Stimulated activated CD4-positive, alpha-beta T cell treated with anti-CD3 and anti-CD28 coated beads, TNF-alpha, amount 100 ng/mL, for 24 hours (primary cell): Measurements from ENCODE around the gene ANXA4.
A peak's percentile ranks its signal among the peaks of the same experiment; 100 is the strongest.
"Not testable (repeated sequence)": the region's sequence is repeated elsewhere in the genome, so short reads cannot be mapped to it uniquely, and the experiment has no call there.

Experiments
- DNase-seq, 3 experiments: peaks; one replicate each; pipeline ENCODE4 v3.0.0-alpha.2; 2020; ENCODE audit warnings: low read depth in 3 of 3

The ANXA4 gene

DNA sequence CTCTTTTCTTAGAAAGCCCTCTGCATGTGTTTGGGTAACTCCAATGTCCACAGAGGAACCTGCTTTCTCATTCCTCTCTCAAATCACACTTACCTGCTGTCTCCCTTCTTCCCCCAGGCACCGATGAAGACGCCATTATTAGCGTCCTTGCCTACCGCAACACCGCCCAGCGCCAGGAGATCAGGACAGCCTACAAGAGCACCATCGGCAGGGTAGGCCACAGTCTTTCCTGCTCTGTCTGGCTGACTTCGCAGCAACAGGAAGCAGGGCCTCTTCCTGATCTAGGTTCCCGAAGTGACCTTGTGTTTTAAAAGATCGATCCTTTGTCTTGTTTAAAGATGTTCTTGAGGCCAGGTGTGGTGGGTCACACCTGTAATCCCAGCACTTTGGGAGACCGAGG, 62.5 kb downstream of the ANXA4 start:
- no peak for DNase-seq

- DNase-seq = no peak
Observed at GRCh38 chr2:69805887-69806286, 64.0 kb downstream of the ANXA4 start.

DNA sequence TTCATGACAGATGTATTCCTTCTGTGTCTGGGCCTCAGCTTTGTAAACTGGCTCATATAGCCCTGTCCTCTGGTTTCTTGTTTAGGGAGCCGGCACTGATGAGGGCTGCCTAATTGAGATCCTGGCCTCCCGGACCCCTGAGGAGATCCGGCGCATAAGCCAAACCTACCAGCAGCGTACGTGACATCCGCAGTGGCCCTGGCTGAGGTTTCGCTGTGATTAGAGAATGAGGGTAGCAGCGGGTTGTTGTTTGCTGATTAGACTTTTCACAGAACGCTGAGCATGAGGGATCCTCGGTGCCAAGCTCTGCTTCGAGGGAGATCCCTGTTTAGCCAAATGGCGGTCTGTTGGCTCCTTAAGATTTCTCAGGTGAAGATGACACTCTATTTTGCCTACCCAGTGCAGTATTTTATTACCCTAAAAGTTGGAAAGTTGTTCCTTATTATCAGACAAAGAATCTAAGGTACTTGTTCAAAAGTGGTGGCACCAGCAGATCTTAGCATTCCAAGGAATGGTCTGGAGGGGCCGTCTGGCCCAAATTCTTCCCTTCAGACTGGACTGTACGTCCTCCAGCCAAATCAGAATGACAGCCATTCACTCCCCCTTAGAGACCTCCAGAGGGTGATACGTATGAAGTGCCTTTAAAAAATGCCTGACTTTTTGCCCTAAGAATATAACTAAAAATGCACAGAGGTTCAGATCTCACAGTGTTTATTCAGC, 66.0 kb downstream of the ANXA4 start:
- DNase-seq = no peak

DNA sequence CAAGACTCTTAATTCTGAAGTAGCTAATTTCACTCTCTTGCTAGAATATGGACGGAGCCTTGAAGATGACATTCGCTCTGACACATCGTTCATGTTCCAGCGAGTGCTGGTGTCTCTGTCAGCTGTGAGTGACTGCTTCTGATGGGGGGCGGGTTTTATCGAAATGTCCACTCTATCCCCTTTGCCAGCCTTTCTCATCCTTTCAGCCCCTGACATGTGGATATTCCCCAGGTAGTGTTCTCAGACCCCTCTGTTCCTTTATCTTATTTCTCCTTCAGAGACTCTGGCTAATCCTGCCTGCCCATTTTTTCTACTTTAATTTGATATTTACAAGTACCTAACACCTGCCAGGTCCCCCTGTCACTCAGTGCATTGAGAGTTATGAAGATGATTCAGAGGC, 68.6 kb downstream of the ANXA4 start:
- DNase-seq = no peak

DNA sequence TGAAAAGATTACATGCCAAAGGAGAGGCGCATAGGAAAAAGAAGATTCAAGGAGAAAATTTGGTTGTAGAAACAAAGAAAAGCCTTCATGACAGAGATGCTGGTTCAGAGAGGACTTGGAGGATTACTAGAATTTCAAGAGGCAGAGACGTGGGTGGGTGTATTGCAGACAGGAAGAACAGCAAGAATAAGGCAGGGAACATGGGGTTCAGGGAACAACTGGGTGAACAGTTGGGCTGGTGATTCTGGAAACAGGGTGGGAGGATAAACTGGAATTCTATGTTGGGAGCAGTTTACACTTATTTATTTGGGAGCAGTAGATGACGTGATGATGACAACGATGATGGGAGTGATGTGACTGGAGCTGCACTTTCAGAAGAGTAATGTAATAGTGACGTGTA, 69.1 kb downstream of the ANXA4 start:
- no peak for DNase-seq

DNA sequence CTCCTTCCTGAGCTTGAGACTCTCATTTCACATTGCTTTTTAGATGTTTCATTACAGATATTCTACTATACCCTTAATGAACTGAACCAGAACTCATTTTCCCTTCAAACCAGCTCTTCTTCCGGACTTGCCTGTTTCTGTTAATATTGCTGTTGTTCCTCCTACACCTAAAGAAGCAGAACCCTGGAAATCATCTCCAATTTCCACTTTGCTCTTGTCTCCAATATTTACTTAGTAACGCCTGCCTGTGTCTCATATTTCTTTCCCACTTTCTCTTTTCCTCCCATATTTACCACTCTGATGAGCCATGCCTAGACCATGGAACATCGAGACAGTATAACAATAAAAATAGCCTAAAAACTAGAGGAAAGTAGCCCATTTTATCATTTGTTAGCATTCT, 69.7 kb downstream of the ANXA4 start:
- no peak for DNase-seq

DNA sequence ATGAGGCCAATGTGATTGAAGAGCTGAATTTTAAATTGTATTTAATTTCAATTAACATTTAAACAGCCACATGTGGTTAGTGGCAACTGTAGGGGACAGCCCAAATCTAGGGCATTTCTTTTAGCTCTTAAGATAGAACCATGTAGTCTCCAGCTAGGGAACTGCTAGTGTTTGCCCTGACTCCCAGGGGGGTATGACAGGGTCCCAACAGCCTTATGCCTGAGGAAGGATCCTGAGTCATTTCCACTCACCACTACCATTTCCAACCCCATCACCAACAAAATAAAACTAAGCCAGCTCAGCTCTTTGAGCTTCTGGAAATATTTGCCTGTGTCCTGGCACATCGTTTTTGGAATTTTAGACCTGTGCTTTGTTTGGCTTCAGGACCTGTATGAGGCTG, 73.8 kb downstream of the ANXA4 start:
- no peak for DNase-seq

- DNase-seq = peak; percentile 47 to 69 (median 56)
Observed at GRCh38 chr2:69816923-69817542, 75.1 kb downstream of the ANXA4 start.

DNA sequence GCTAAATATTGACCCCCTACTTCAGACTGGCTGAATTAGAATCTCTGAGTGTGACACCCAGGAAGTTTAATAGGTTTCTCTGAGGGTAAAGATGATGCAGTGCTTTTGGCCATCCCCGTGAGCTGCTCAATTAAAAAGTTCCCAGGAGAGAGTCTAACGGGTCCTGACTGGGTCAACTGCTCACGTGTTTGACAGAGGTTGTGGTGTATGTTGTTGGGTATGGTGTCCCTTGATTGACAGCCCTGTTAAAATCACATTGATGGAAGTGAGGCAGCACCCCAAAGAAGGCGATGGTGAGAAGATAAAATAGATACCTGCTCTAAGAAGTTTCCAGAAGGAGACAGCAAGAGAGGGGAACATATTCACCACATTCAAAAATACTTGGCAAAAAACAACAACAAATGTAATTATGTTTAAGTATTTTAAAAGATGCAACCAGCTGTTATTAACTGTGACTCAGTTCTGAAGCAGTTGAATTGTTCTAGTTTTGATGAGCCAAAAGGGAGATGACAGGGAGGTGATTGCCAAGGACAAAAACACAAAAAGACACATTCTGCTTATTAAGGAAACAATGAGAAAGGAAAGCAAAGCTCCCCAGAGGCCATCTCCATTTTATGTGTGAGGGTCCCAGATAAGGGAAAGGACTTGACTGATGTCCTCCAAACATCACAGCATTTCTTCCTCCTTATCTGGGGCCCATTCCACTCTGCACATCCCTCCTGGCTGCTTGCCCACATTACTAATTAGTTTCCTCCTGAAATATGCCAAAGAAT, 76.0 kb downstream of the ANXA4 start:
- DNase-seq = no peak

GRCh38 chr2:69827796-69828540, 86.0 kb downstream of the ANXA4 start:
- no peak for DNase-seq

- no peak for DNase-seq
Observed at GRCh38 chr2:69828938-69829255, 87.0 kb downstream of the ANXA4 start.

- DNase-seq = peak; percentile 95 to 99 (median 98)
Observed at GRCh38 chr2:69829256-69830044, 87.5 kb downstream of the ANXA4 start, which contains the start of gene GMCL1. TSS of gene GMCL1 (plus strand) at chr2:69829660. CDS start at chr2:69829893, 233 bp downstream.

DNA sequence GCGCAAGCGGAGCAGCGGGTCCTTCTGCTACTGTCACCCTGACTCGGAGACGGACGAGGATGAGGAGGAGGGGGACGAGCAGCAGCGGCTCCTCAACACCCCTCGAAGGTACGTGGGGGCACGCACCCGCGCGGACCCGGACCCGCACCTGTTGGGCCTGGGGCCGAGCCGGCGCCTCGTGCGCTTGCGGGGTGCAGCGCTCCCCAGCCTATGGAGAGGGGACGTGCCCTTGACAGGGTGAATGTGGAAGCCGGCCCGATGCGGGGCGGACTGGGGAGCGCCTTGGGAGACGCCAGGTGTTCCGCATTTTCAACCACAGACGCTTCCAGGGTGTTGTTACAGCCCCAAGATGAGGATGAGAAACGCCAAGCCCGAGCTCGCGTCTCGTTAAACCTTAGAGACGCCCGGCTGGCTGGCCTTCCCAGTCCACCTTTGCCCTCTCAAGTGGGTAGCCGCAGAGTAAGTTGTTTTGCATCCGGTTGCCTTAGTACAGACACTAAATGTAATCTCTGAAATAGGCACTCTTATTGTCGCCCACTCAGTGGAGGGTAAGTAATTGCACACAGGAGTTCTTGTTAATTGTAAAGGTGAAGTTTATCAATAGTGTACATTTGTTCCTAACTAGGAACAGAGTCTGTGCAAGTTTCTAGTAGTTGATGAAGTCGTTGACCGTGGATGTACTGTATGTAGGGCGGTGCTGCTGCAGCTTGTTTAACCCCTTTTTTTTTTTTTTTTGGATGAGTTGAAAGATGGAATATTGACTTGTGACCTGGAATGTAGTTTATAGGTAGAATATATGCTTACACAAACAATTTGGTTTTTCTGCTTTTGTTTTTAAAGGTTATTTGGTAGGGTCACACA, 88.3 kb downstream of the ANXA4 start:
- peak; percentile 9 to 33 (median 26) for DNase-seq

GRCh38 chr2:69830906-69831241, 88.9 kb downstream of the ANXA4 start:
- DNase-seq = not testable (repeated sequence)

GRCh38 chr2:69831354-69831905, 89.5 kb downstream of the ANXA4 start:
- DNase-seq = no peak

GRCh38 chr2:69833752-69834151, 91.8 kb downstream of the ANXA4 start:
- no peak for DNase-seq

GRCh38 chr2:69835666-69836065, 93.7 kb downstream of the ANXA4 start:
- DNase-seq = no peak

DNA sequence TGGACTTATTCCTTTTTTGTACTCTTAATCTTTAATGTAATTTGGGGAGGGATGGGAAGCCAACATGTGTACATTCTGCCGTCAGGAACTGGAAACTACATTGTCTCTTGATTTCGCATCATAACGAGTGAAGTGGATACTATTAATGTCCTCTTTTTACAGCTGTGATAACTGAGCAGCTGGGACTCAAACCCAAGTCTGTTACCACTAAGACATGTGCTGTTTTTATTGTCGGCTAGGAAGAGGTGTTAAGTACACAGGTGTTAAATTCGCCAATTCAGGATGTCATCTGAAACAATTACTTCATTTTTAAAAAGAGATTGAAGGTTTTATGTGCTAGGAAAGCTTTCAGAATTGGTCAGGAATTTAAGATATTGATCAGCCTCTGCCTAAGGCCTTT, 94.4 kb downstream of the ANXA4 start:
- DNase-seq = no peak

DNA sequence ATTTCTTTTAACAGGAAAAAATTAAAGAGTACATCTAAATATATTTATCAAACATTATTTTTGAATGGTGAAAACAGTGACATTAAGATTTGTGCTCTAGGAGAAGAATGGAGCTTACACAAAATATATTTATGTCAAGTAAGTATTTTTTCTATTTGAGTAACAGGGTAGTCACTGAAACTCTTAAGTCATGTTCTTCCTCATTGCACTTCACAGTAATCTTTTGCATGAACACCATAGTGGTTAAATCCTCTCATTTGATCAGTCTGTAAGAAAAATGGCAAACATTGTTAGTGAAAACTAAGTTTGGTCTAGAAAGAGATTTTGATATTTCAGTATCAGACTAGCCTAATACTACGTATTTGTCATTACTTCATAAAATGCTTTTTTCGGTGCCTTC, 95.6 kb downstream of the ANXA4 start:
- no peak for DNase-seq

GRCh38 chr2:69843993-69844392, 102.1 kb downstream of the ANXA4 start:
- no peak for DNase-seq
